Activated CD8-positive, alpha-beta T cell treated with anti-CD3 and anti-CD28 coated beads for 36 hours (primary cell): Measurements from ENCODE around the gene DPF1. TPM values are rescaled to one million over a fixed set of nuclear protein-coding genes. Genes with fewer than 3 reads are reported as not detected.
A peak's percentile ranks its signal among the peaks of the same experiment; 100 is the strongest.
"Not testable (repeated sequence)": the region's sequence is repeated elsewhere in the genome, so short reads cannot be mapped to it uniquely, and the experiment has no call there.

Source experiments
- ATAC-seq: fragments of 200-7000 bp; cut with Tn5 transposase; one replicate; pipeline ENCODE4 v1.10.0; 2021; ENCODE audit warnings: mild to moderate bottlenecking, moderate library complexity
- CTCF ChIA-PET: fragments of 350-600 bp; sonication (Branson Sonifier 250); formaldehyde crosslinking; loops from one replicate; lab custom pipeline; 2021; ENCODE audit warnings: antibody characterized with exemption; lab: Charles Lee
- POLR2A ChIA-PET: fragments of 350-600 bp; sonication (Branson Sonifier 250); formaldehyde crosslinking; loops from one replicate; lab custom pipeline; 2021; ENCODE audit warnings: antibody characterized with exemption; lab: Charles Lee
- DNase-seq: peaks from one replicate; pipeline ENCODE4 v3.0.0-alpha.2; 2020
- H3K27ac Mint-ChIP-seq: one replicate; pipeline ENCODE4 v1.8.0; 2021; ENCODE audit warnings: mild to moderate bottlenecking, mixed read lengths
- H3K27me3 Mint-ChIP-seq: one replicate; pipeline ENCODE4 v1.8.0; 2021; ENCODE audit warnings: mixed read lengths
- H3K36me3 Mint-ChIP-seq: one replicate; pipeline ENCODE4 v1.8.0; 2021; ENCODE audit warnings: low read depth, mixed read lengths
- H3K4me1 Mint-ChIP-seq: one replicate; pipeline ENCODE4 v1.8.0; 2021; ENCODE audit warnings: low read depth, mixed read lengths
- H3K4me3 Mint-ChIP-seq: one replicate; pipeline ENCODE4 v1.8.0; 2021; ENCODE audit warnings: mild to moderate bottlenecking, moderate library complexity, mixed read lengths
- H3K9me3 Mint-ChIP-seq: one replicate; pipeline ENCODE4 v1.8.0; 2021; ENCODE audit warnings: mixed read lengths
- CTCF ChIP-seq: fragments of 200-600 bp; IDR thresholded peaks from one replicate; pipeline ENCODE4 v1.8.0; 2022; ENCODE audit warnings: antibody characterized with exemption, mild to moderate bottlenecking
- intact Hi-C: fragments of 100-400 bp; cut with micrococcal nuclease; formaldehyde crosslinking; loops from one replicate; pipeline ENCODE4 v1.10.0; 2022
- total RNA-seq, 2 experiments: library from RNA; stranded (reverse); gene quantifications; one replicate each; pipeline ENCODE4 v1.2.3, GENCODE V29; 2021

DPF1 gene
- total RNA-seq, 2 experiments from 2014 or later, result 0.47 to 1.0 TPM

- Mint-ChIP-seq H3K27ac (no peak overlapping the region), H3K27me3 (peaks cover 15% of the 10 kb centered on the region), H3K36me3 (no peaks in the 10 kb centered on the region), H3K4me3 (no peak overlapping the region), H3K4me1 (no peaks in the 10 kb centered on the region), H3K9me3 (no peaks in the 10 kb centered on the region)
- intact Hi-C loops, result no loop called here
- TF ChIP-seq CTCF, result peak; percentile 70
- ChIA-PET CTCF (interaction anchor here (0.6 to 2.6 kb wide), 14 partner anchors 9 to 576 kb away, joined by 3 to 13 read pairs (median 4); partner anchors contain the start of gene PPP1R14A), POLR2A (interaction anchor here (1.4 kb wide), 1 partner anchor 11 kb away, joined by 3 read pairs; no protein-coding TSS in a partner anchor)
- DNase-seq (peak; percentile 92), ATAC-seq (peak; percentile 59)
Observed at GRCh38 chr19:38233740-38234251, 9.8 kb upstream of the DPF1 start.

DNA sequence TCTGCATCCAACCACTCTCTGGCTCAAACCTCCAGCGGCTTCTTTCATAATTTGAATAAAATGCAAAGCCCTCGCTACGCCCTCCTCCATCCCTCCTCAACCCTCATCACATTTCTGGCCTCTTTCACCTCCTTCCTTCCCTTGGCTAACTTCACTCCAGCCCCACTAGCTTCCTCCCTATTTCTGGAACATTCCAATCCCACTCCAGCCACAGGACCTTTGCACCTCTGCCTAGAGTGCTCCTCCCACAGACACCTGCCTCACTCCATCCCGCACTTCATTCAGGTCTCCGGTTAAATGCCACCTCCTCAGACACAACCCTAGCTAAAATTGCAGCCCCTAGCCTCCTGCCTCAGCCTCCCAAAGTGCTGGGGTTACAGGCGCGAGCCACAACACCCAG lies 7.9 kb upstream of the DPF1 start:
- no peaks in the 10 kb centered on the region for H3K36me3 Mint-ChIP-seq
- intact Hi-C loops, result no loop called here
- ATAC-seq (no peak), DNase-seq (no peak)
- peaks cover 28% of the 10 kb centered on the region for H3K27me3 Mint-ChIP-seq
- no peak for TF ChIP-seq CTCF
- no peak overlapping the region for H3K4me3 Mint-ChIP-seq
- no peak overlapping the region for H3K27ac Mint-ChIP-seq
- ChIA-PET CTCF (interaction anchor here (1.2 to 1.6 kb wide), 2 partner anchors 89 to 104 kb away, joined by 5 read pairs; partner anchors contain the start of gene CATSPERG), POLR2A (no interaction called here)
- H3K4me1 Mint-ChIP-seq, result peaks cover 6% of the 10 kb centered on the region
- H3K9me3 Mint-ChIP-seq, result no peaks in the 10 kb centered on the region

DNA sequence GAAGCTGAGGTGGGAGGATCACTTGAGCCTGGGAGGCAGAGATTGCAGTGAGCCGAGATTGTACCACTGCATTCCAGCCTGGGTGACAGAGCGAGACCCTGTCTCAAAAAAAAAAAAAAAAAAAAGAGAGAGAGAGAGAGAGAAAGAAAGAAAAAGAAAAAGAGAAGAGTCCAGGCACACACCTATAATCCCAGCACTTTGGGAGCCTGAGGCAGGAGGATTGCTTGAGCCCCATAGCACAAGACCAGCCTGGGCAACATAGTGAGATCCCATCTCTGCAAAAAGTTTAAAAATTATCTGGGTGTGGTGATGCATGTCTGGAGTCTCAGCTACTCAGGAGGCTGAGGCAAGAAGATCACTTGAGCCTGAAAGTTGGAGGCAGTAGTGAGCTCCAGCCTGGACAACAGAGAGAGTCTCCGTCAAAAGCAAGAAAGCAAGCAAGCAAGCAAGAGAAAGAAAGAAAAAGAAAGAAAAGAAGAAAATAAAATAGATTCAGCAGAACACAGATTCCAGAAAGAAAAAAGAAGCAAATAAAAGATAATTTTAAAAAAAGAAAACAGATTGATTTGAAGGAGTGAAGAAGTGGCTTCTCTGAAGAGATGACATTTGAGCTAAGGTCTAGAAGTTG lies 6.6 kb upstream of the DPF1 start:
- intact Hi-C loops, H3K36me3 Mint-ChIP-seq, ATAC-seq, H3K27ac Mint-ChIP-seq, POLR2A ChIA-PET, H3K9me3 Mint-ChIP-seq, H3K4me1 Mint-ChIP-seq, DNase-seq, H3K4me3 Mint-ChIP-seq: not testable (repeated sequence)
- CTCF ChIA-PET, result interaction anchor here (0.6 to 1.6 kb wide), 6 partner anchors 88 to 333 kb away, joined by 3 to 5 read pairs (median 4); partner anchors contain the start of gene CATSPERG
- peaks cover 35% of the 10 kb centered on the region for H3K27me3 Mint-ChIP-seq

DNA sequence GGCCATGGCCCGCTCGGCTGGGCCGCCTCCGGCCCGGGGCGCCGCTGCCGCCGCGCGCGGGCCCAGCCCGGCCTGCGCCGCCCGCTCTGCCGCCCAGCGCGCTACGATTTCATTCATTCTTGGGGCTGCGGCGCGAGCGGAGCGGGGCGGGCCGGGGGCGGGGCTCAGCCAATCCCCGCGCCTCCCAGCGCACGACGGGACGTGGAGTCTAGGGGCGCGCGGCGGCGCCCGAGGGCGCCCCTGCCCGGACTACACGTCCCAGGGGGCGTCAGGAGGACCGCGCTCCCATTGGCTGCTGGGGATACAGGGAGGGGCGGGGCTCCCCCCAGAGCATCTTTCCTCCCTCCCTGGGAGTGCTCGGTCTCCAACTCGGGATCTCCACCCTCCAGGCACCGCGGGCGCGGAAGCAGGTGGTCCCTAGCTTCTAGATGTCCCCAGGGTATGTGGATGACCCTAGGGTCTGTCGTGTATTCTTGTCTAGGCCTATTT lies 5.6 kb upstream of the DPF1 start:
- no peak overlapping the region for H3K27ac Mint-ChIP-seq
- no peak for TF ChIP-seq CTCF
- peaks cover 6% of the 10 kb centered on the region for H3K4me1 Mint-ChIP-seq
- no peak overlapping the region for H3K4me3 Mint-ChIP-seq
- POLR2A ChIA-PET, result no interaction called here
- H3K27me3 Mint-ChIP-seq, result peaks cover 40% of the 10 kb centered on the region
- H3K36me3 Mint-ChIP-seq, result no peaks in the 10 kb centered on the region
- DNase-seq (peak; percentile 81), ATAC-seq (peak; percentile 94)
- H3K9me3 Mint-ChIP-seq, result no peaks in the 10 kb centered on the region
- CTCF ChIA-PET, result interaction anchor here (0.6 to 1.5 kb wide), 2 partner anchors 174 to 328 kb away, joined by 3 to 5 read pairs; no protein-coding TSS in a partner anchor
- intact Hi-C loops, result loop anchor here (10.0 kb wide), 1 partner anchor 325 kb away; the partner anchor contains the start of genes SIPA1L3 and WDR87

- no peak overlapping the region for H3K27ac Mint-ChIP-seq
- H3K27me3 Mint-ChIP-seq, result peaks cover 46% of the 10 kb centered on the region
- DNase-seq (no peak), ATAC-seq (no peak)
- H3K9me3 Mint-ChIP-seq, result no peaks in the 10 kb centered on the region
- H3K4me1 Mint-ChIP-seq, result peaks cover 8% of the 10 kb centered on the region
- ChIA-PET CTCF (no interaction called here), POLR2A (no interaction called here)
- no peak for TF ChIP-seq CTCF
- H3K36me3 Mint-ChIP-seq, result no peaks in the 10 kb centered on the region
- peak overlapping the region; percentile 51 for H3K4me3 Mint-ChIP-seq
- intact Hi-C loops, result loop anchor here (10.0 kb wide), 1 partner anchor 324 kb away; the partner anchor contains the start of genes SIPA1L3 and WDR87
Observed at GRCh38 chr19:38228491-38229439, 4.7 kb upstream of the DPF1 start.
